ENCODE results near the gene HACE1.
"Not testable (repeated sequence)": the region's sequence is repeated elsewhere in the genome, so short reads cannot be mapped to it uniquely, and the experiment has no call there.

The HACE1 gene

GRCh38 chr6:104859225-104860146 lies at the start of gene HACE1:
Gene HACE1 (minus strand): TSS chr6:104859919. CDS start chr6:104859642, 277 bp downstream.
- peak; percentile 86 for DNase-seq (ENCODE audit: low read depth)

GRCh38 chr6:104908888-104909525 lies 49.3 kb upstream of the HACE1 start:
- no peak for DNase-seq (ENCODE audit: low read depth)

GRCh38 chr6:104908031-104908887 lies 48.5 kb upstream of the HACE1 start:
- DNase-seq (ENCODE audit: low read depth), result no peak

- DNase-seq (ENCODE audit: low read depth), result not testable (repeated sequence)
Measured at GRCh38 chr6:104898893-104899292, 39.2 kb upstream of the HACE1 start.

- DNase-seq (ENCODE audit: low read depth), result no peak
Measured at GRCh38 chr6:104896914-104897313, 37.2 kb upstream of the HACE1 start.

- DNase-seq (ENCODE audit: low read depth), result no peak
Measured at GRCh38 chr6:104888066-104888465, 28.3 kb upstream of the HACE1 start.

GRCh38 chr6:104887350-104887749 lies 27.6 kb upstream of the HACE1 start:
- no peak for DNase-seq (ENCODE audit: low read depth)

GRCh38 chr6:104885518-104886043 lies 25.9 kb upstream of the HACE1 start:
- no peak for DNase-seq (ENCODE audit: low read depth)

GRCh38 chr6:104884867-104885517 lies 25.3 kb upstream of the HACE1 start:
- DNase-seq (ENCODE audit: low read depth), result no peak

GRCh38 chr6:104881964-104882668 lies 22.4 kb upstream of the HACE1 start:
- DNase-seq (ENCODE audit: low read depth), result no peak

- DNase-seq (ENCODE audit: low read depth), result no peak
Measured at GRCh38 chr6:104862456-104862855, 2.7 kb upstream of the HACE1 start.

GRCh38 chr6:104860221-104860620 lies 502 bp upstream of the HACE1 start:
- DNase-seq (ENCODE audit: low read depth), result no peak

- DNase-seq (ENCODE audit: low read depth), result no peak
Measured at GRCh38 chr6:104858642-104859041, 1.1 kb downstream of the HACE1 start.

GRCh38 chr6:104855507-104855906 lies 4.2 kb downstream of the HACE1 start:
- no peak for DNase-seq (ENCODE audit: low read depth)

GRCh38 chr6:104847721-104848120 lies 12.0 kb downstream of the HACE1 start:
- not testable (repeated sequence) for DNase-seq (ENCODE audit: low read depth)

- DNase-seq (ENCODE audit: low read depth), result no peak
Measured at GRCh38 chr6:104843229-104843628, 16.5 kb downstream of the HACE1 start.

- no peak for DNase-seq (ENCODE audit: low read depth)
Measured at GRCh38 chr6:104837158-104837557, 22.6 kb downstream of the HACE1 start.

GRCh38 chr6:104836479-104837020 lies 23.2 kb downstream of the HACE1 start:
- DNase-seq (ENCODE audit: low read depth), result not testable (repeated sequence)

GRCh38 chr6:104835782-104836181 lies 23.9 kb downstream of the HACE1 start:
- no peak for DNase-seq (ENCODE audit: low read depth)

GRCh38 chr6:104829183-104829958 lies 30.3 kb downstream of the HACE1 start:
- no peak for DNase-seq (ENCODE audit: low read depth)
